OCI-LY1 (cell line): ENCODE measurements around the gene ZNF467.

Experiments
- EZH2 ChIP-seq: fragments of 200-600 bp; sonication (generic), shearing (Covaris generic); IDR thresholded peaks from 2 replicates; pipeline ENCODE4 v1.8.0; 2017; ENCODE audit warnings: borderline replicate concordance, mixed run types, mild to moderate bottlenecking, antibody characterized with exemption, low read length, moderate library complexity, mixed read lengths
- TF ChIP-seq, protein P1 (sequence below): fragments of 200-600 bp; sonication (generic), shearing (Covaris generic); IDR thresholded peaks from 2 replicates; pipeline ENCODE4 v1.5.1; 2017; ENCODE audit warnings: mild to moderate bottlenecking, antibody characterized with exemption, low read length, moderate library complexity, mixed read lengths

DNA sequence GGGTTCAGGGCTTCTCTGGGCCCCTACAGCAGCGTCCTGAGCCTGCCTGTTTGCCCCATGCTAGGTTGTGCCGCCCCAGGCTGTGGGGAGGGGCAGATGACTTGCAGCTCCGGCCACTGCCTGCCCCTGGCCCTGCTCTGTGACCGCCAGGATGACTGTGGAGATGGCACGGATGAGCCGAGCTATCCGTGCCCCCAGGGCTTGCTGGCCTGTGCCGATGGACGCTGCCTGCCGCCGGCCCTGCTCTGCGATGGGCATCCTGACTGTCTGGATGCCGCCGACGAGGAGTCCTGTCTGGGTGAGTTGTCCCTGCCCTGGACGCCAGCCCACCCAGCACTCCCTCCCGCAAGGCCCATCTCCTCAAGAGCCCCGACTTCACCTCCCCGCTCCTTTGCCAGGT lies 15.7 kb upstream of the ZNF467 start:
- TF ChIP-seq, protein P1, sequence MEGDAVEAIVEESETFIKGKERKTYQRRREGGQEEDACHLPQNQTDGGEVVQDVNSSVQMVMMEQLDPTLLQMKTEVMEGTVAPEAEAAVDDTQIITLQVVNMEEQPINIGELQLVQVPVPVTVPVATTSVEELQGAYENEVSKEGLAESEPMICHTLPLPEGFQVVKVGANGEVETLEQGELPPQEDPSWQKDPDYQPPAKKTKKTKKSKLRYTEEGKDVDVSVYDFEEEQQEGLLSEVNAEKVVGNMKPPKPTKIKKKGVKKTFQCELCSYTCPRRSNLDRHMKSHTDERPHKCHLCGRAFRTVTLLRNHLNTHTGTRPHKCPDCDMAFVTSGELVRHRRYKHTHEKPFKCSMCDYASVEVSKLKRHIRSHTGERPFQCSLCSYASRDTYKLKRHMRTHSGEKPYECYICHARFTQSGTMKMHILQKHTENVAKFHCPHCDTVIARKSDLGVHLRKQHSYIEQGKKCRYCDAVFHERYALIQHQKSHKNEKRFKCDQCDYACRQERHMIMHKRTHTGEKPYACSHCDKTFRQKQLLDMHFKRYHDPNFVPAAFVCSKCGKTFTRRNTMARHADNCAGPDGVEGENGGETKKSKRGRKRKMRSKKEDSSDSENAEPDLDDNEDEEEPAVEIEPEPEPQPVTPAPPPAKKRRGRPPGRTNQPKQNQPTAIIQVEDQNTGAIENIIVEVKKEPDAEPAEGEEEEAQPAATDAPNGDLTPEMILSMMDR = no peak
- no peak for TF ChIP-seq EZH2
